ENCODE data around the gene PRXL2A. TPM values are rescaled to one million over a fixed set of nuclear protein-coding genes. Genes with fewer than 3 reads are reported as not detected.
A peak's percentile ranks its signal among the peaks of the same experiment; 100 is the strongest.

PRXL2A gene
- total and polyA plus RNA-seq, 7 donors = 19.0 to 51.8 (median 35.8) TPM

DNA sequence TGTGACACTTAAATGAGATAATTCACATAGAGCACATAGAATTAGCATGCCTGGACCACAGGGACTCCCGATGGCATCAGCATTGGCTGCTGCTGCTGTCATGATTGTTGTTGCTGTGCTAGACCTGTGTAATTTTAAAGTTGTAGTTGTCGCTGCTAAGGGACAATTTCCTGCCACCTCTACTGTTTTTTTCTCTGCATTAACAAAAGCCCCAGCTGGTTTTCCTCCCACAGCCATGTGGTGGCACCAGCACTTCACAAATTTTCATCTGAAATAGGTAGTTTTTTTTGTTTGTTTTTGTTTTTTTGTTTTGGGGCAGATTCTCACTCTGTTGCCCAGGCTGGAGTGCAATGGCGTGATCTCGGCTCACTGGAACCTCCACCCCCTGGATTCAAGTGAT is 25.4 kb upstream of the PRXL2A start:
- H3K27ac ChIP-seq = no peak overlapping the region
- intact Hi-C loops (cut with DNase I) = loop anchor here (5.0 to 10.0 kb wide), 3 partner anchors 59 to 542 kb away; no protein-coding TSS in a partner anchor
- no peaks in the 10 kb centered on the region for H3K4me1 ChIP-seq
- DNase-seq = peak in 1 of 2 donors; percentile 22
- no peaks in the 10 kb centered on the region for H3K36me3 ChIP-seq (ENCODE audit: insufficient read depth in 1 of 2, low read depth in 1 of 2)
- H3K27me3 ChIP-seq (ENCODE audit: insufficient read depth in 3 of 3, low read length in 2 of 3) = no peaks in the 10 kb centered on the region
- H3K9me3 ChIP-seq = no peaks in the 10 kb centered on the region
- no peak overlapping the region for H3K4me3 ChIP-seq
- ATAC-seq = peak in 1 of 4 donors; percentile 53
- TF ChIP-seq, protein P1, sequence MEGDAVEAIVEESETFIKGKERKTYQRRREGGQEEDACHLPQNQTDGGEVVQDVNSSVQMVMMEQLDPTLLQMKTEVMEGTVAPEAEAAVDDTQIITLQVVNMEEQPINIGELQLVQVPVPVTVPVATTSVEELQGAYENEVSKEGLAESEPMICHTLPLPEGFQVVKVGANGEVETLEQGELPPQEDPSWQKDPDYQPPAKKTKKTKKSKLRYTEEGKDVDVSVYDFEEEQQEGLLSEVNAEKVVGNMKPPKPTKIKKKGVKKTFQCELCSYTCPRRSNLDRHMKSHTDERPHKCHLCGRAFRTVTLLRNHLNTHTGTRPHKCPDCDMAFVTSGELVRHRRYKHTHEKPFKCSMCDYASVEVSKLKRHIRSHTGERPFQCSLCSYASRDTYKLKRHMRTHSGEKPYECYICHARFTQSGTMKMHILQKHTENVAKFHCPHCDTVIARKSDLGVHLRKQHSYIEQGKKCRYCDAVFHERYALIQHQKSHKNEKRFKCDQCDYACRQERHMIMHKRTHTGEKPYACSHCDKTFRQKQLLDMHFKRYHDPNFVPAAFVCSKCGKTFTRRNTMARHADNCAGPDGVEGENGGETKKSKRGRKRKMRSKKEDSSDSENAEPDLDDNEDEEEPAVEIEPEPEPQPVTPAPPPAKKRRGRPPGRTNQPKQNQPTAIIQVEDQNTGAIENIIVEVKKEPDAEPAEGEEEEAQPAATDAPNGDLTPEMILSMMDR (IDR thresholded peaks at IDR 0.05) = peak; percentile 70
- WGBS, 3 donors = 14 to 25% (median 25%) methylated on average over 4 of the region's 4 CpGs

DNA sequence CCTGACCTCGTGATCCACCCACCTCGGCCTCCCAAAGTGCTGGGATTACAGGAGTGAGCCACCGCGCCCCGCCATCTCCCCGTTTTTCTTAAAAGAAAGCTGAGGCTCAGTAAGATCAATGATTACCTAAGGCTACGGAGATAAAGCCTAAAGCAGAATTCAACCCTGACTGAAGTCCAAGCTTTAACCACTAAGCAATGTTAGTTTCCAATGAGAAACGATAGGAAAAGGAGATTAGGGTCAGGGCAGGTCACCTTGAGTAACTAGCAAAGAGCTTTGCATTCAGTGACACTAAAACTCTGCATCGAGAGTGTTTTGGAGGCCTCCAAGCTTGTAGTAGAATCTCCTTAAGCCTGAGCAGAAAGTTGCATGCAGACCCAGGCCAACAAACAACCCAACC is 17.6 kb upstream of the PRXL2A start:
- H3K27me3 ChIP-seq (ENCODE audit: insufficient read depth in 3 of 3, low read length in 2 of 3) = no peaks in the 10 kb centered on the region
- 77 to 87% (median 83%) methylated on average over 9 of the region's 9 CpGs for WGBS, 3 donors
- no peaks in the 10 kb centered on the region for H3K36me3 ChIP-seq (ENCODE audit: insufficient read depth in 1 of 2, low read depth in 1 of 2)
- intact Hi-C loops (cut with DNase I) = no loop called here
- ATAC-seq (no peak), DNase-seq (no peak)
- H3K4me1 ChIP-seq = no peaks in the 10 kb centered on the region
- no peak overlapping the region for H3K27ac ChIP-seq
- H3K9me3 ChIP-seq = no peaks in the 10 kb centered on the region
- H3K4me3 ChIP-seq = no peak overlapping the region
- TF ChIP-seq, protein P1 (IDR thresholded peaks at IDR 0.05) = no peak

- DNase-seq (no peak), ATAC-seq (no peak)
- Histone ChIP-seq H3K27ac (no peak overlapping the region), H3K9me3 (no peaks in the 10 kb centered on the region), H3K27me3 (ENCODE audit: insufficient read depth in 3 of 3, low read length in 2 of 3) (no peaks in the 10 kb centered on the region), H3K36me3 (ENCODE audit: insufficient read depth in 1 of 2, low read depth in 1 of 2) (no peaks in the 10 kb centered on the region), H3K4me1 (no peaks in the 10 kb centered on the region), H3K4me3 (no peak overlapping the region)
- intact Hi-C loops (cut with DNase I) = no loop called here
- TF ChIP-seq, protein P1 (IDR thresholded peaks at IDR 0.05) = no peak
- 84 to 88% (median 85%) methylated on average over 6 of the region's 6 CpGs for WGBS, 3 donors
Observed at GRCh38 chr10:80392250-80392649, 16.1 kb upstream of the PRXL2A start.

- DNase-seq (no peak), ATAC-seq (no peak)
- H3K9me3 ChIP-seq = no peaks in the 10 kb centered on the region
- no peaks in the 10 kb centered on the region for H3K36me3 ChIP-seq (ENCODE audit: insufficient read depth in 1 of 2, low read depth in 1 of 2)
- no peaks in the 10 kb centered on the region for H3K4me1 ChIP-seq
- 67 to 88% (median 85%) methylated on average over 2 of the region's 2 CpGs for WGBS, 3 donors
- H3K27ac ChIP-seq = no peak overlapping the region
- H3K27me3 ChIP-seq (ENCODE audit: insufficient read depth in 3 of 3, low read length in 2 of 3) = no peaks in the 10 kb centered on the region
- no peak overlapping the region for H3K4me3 ChIP-seq
- intact Hi-C loops (cut with DNase I) = no loop called here
- TF ChIP-seq, protein P1 (IDR thresholded peaks at IDR 0.05) = no peak
Observed at GRCh38 chr10:80394358-80394916, 13.9 kb upstream of the PRXL2A start.

- 67 to 79% (median 77%) methylated on average over 2 of the region's 2 CpGs for WGBS, 3 donors
- DNase-seq = no peak
- TF ChIP-seq, protein P1 (IDR thresholded peaks at IDR 0.05) = no peak
- ATAC-seq = no peak
- Histone ChIP-seq H3K27me3 (ENCODE audit: insufficient read depth in 3 of 3, low read length in 2 of 3) (no peaks in the 10 kb centered on the region), H3K4me3 (no peak overlapping the region), H3K4me1 (no peaks in the 10 kb centered on the region), H3K36me3 (ENCODE audit: insufficient read depth in 1 of 2, low read depth in 1 of 2) (no peaks in the 10 kb centered on the region), H3K9me3 (no peaks in the 10 kb centered on the region), H3K27ac (no peak overlapping the region)
- intact Hi-C loops (cut with DNase I) = no loop called here
Observed at GRCh38 chr10:80397014-80397413, 11.3 kb upstream of the PRXL2A start.

Data from psoas muscle (tissue), 8 donors.